GM12891 (cell line): Measurements from ENCODE around the gene INTS7.

Experiments
- POLR2AphosphoS5 ChIP-seq: IDR thresholded peaks from 2 replicates; pipeline ENCODE4 v1.6.1; 2011; ENCODE audit warnings: low read depth, low read length, control low read depth
- POU2F2 ChIP-seq: IDR thresholded peaks from 2 replicates; pipeline ENCODE4 v1.6.1; 2011; ENCODE audit warnings: low read depth, mild to moderate bottlenecking, control low read depth, low read length, moderate library complexity

DNA sequence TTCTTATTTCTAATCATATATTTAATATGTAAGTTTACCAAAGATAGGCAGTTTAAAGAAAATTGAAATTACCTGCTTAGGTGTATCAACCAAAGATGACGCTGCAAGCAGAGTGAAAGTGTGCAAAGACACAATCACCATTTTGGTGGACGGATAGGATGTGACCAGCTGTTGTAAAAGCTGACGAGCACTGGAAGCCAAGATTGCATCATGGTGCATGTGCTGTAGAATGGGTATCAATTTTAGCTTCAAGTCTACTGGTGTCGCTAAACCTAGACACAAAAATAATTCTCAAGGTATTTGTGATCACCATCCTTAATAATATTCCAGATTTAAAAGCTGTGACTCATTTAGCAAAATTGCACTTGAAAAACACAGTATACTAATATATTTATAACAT, 28.2 kb downstream of the INTS7 start:
- TF ChIP-seq POLR2AphosphoS5 (no peak), POU2F2 (no peak)
